SHP77 (cell line): ENCODE results near the gene TMEM255B.
"Not testable (repeated sequence)": the region's sequence is repeated elsewhere in the genome, so short reads cannot be mapped to it uniquely, and the experiment has no call there.

ENCODE experiments used
- DNase-seq, 2 experiments: peaks; one replicate each; lab custom pipeline; 2025; lab: John Stamatoyannopoulos, UW

TMEM255B gene

GRCh38 chr13:113749507-113749906 lies 9.5 kb upstream of the TMEM255B start:
- no peak for DNase-seq

GRCh38 chr13:113749967-113750366 lies 9.1 kb upstream of the TMEM255B start:
- no peak for DNase-seq

- DNase-seq: no peak
Measured at GRCh38 chr13:113750554-113751399, 8.2 kb upstream of the TMEM255B start.

- DNase-seq: no peak
Measured at GRCh38 chr13:113751491-113751890, 7.5 kb upstream of the TMEM255B start.

GRCh38 chr13:113752211-113752986 lies 6.6 kb upstream of the TMEM255B start:
- DNase-seq: not testable (repeated sequence)

GRCh38 chr13:113753171-113753570 lies 5.9 kb upstream of the TMEM255B start:
- DNase-seq: no peak

- no peak for DNase-seq
Measured at GRCh38 chr13:113754242-113754641, 4.8 kb upstream of the TMEM255B start.

GRCh38 chr13:113754691-113755090 lies 4.3 kb upstream of the TMEM255B start:
- DNase-seq: no peak

GRCh38 chr13:113756441-113757097 lies 2.5 kb upstream of the TMEM255B start:
- no peak for DNase-seq

- peak; percentile 65 to 68 for DNase-seq
Measured at GRCh38 chr13:113759525-113760137, 605 bp downstream of the TMEM255B start.

GRCh38 chr13:113761136-113761535 lies 2.1 kb downstream of the TMEM255B start:
- no peak for DNase-seq

GRCh38 chr13:113762075-113762474 lies 3.0 kb downstream of the TMEM255B start:
- no peak for DNase-seq

- no peak for DNase-seq
Measured at GRCh38 chr13:113762538-113762937, 3.5 kb downstream of the TMEM255B start.

GRCh38 chr13:113763254-113763653 lies 4.2 kb downstream of the TMEM255B start:
- no peak for DNase-seq

- DNase-seq: peak in 1 of 2 experiments; percentile 29
Measured at GRCh38 chr13:113763961-113764792, 5.2 kb downstream of the TMEM255B start.

GRCh38 chr13:113764793-113765563 lies 6.0 kb downstream of the TMEM255B start:
- no peak for DNase-seq

- no peak for DNase-seq
Measured at GRCh38 chr13:113765564-113765910, 6.5 kb downstream of the TMEM255B start.

- DNase-seq: no peak
Measured at GRCh38 chr13:113766035-113766800, 7.2 kb downstream of the TMEM255B start.

- no peak for DNase-seq
Measured at GRCh38 chr13:113767366-113767765, 8.3 kb downstream of the TMEM255B start.
